Adrenal gland (tissue), 5 donors: Measurements from ENCODE around the gene TOR1B.

Experiments used
- CTCF ChIP-seq, 6 experiments: fragments of 450-650 bp in 4 of 6; fragments of 200-600 bp in 2 of 6; sonication (generic) in 1 of 6; IDR thresholded peaks; 1 replicate in 5 of 6; 2 replicates in 1 of 6; pipeline versions ENCODE4 v1.5.1 to v1.8.0; 2016 to 2021; ENCODE audit warnings: antibody characterized with exemption in 6 of 6, mild to moderate bottlenecking in 2 of 6, moderate library complexity in 1 of 6
- POLR2A ChIP-seq, 2 donors: fragments of 450-650 bp; IDR thresholded peaks; one replicate each; pipeline ENCODE4 v1.6.1; 2017; ENCODE audit warnings: antibody characterized with exemption in 2 of 2, mild to moderate bottlenecking in 2 of 2, moderate library complexity in 1 of 2
- donor health status: DM: no; HTN: no; CAD: no.

- TF ChIP-seq CTCF (IDR thresholded peaks at IDR 0.05) (no peak), POLR2A (IDR thresholded peaks at IDR 0.05) (no peak)
These were observed 46.9 kb downstream of the TOR1B start for GRCh38 chr9:129849901-129850300.
